ENCODE data around the gene DMD.

The DMD gene

DNA sequence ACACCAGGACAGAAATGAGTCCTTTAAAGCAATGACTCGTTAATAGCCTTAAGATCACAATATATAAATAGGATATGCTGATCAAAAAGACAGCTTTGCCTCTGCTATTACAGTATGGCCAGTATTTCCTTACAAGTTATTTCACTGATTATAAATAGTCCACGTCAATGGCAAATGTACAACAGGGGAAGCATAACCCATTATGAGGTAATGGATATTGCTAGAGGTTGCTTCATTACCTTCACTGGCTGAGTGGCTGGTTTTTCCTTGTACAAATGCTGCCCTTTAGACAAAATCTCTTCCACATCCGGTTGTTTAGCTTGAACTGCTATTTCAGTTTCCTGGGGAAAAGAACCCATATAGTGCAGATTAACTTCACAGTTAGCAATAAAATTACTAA lies 1374.9 kb downstream of the DMD start:
- DNase-seq = no peak

DNA sequence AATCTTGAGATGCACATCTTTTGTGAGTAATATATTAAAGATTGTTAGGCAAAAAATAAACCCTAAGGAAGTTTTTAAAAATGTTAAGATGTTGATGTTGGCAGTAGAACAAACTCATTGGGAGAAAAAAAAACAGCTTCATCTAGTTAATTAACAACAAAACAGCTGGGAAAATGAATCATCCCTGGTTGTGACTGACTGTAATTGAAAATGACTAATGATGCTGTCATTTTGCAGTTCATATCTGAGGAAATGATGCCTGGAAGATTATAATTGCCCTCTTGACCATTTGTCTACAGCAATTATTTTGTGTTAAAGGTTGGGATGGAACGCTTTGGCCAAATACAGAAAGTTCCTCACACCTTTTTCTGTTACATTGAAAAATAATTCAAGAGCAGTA lies 1379.1 kb downstream of the DMD start:
- DNase-seq = no peak

DNA sequence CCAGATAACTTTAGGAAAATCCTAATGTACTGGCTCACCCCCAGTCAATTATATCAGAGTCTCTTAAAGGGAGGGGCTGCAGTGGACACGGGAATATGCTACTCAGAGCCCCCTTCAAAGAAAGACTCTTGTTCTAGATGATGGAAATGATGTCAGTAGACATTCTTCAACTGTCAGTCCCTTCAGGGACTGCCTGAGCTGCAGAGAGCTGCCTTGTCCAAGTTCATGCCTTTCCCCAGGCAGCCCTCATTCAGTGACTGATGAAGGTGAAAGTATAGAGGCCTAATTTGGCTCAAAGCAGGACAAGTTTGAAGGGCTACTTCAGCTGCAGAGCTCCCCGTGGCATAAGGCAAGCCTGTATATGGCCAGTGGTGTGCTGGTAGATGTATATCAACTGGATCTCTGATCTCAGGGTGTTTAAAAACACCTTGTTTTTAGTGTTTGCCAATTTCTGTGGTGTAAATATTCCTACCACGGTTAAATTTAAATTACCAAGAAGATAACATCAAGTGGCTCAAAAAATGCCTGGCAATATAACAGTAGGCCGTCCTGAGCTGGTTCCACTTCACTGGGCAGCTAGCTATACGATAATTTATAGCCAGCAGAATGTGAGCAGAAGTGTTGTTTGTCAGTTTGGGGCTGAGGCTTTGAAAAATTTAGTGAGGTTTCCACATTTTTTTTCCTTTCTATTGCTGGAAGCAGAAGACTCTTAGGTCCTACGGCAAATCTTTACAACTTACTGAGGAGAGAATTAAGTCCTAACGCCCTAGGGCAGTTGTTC lies 1390.7 kb downstream of the DMD start:
- no peak for DNase-seq

DNA sequence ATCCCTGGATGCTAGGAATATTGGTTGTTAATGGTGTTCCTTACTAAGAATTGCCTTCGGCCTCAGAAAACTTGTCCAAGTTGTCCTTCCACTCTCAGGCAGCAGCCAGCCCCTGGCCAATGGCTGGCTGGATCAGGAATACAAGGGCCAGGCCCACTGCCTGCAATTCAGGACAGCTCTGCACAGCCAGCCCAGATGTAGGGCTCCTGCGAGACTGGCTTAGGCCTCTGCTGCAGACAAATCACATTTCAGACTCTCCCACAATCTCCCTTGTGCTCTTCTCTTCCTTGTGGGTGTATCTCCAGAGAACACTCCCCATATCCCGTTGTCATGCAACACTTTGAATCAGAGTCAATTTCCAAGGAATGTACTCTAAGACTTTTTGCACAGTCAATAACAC lies 1391.9 kb downstream of the DMD start:
- DNase-seq = no peak

DNA sequence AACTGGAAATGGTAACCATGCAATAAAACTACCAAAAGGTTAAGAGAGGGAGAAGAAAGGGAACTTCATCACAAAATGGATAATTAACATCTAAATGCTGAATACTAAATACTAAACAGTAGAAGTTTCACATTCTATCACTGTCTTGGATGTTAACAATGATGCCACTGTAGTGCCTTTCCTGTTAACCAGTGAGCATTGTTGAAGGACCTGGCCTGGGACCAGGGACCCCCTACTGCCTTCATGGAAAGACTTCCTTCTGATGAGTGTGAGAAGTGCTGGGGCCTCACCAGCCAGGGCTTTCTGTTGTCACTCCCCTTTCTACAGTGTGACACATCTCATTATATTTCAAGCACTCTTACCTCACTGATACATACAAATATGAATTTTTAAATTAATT lies 1400.2 kb downstream of the DMD start:
- DNase-seq = no peak

DNA sequence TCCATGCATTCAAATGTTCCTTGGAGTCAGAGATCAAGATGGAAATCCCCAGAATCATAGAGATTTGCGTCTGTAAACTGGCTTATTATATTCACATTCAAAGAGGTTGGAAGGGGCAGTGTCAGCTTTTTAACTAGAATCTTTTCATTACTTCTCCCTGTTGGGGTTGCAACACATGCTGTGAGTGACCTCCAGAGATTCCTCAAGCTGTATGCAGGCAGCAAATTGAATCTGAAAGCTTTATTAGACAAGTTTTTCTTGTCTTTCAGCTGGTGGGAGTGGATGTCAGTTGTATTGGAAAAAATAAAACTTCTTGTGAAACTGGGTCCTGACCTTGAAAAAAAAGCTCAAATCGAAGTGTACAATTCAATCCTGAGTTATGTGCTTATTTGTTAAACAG lies 1403.0 kb downstream of the DMD start:
- DNase-seq = no peak

DNA sequence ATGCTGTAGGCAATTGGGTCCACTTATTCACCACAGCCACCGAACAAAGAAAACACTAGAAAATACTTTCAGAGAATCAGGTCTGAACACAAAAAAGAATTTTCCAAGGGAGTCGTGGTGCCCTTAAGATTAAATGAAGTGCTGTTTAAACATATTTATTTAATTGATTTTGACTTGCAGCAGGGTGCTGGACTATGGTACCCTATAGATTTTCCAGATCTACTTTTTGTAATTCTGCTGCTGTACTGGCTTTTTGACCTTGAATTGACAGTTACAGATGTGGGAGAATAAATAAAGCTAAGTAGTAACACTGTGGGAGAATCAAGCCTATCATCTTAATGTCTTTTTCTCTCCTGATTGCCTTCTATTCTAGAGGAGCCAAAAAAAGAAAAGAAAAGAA lies 1404.2 kb downstream of the DMD start:
- DNase-seq = no peak

DNA sequence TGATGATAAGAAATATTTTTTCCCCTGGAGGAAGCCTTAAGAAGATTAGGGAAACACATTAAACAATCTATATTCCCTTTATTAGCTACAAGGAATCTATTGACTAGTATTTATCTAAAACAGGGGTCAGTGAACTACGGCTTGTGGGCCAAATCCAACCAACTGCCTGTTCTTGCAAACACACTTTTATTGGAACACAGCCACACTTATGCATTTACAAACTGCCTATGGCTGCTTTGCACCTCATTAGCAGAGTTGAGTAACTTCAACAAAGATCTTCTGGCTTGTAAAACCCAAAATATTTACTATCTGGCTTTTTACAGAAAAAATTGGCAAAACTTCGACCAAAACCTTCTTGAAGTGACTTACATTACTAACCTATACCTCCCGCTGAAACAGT lies 1405.6 kb downstream of the DMD start:
- no peak for DNase-seq

DNA sequence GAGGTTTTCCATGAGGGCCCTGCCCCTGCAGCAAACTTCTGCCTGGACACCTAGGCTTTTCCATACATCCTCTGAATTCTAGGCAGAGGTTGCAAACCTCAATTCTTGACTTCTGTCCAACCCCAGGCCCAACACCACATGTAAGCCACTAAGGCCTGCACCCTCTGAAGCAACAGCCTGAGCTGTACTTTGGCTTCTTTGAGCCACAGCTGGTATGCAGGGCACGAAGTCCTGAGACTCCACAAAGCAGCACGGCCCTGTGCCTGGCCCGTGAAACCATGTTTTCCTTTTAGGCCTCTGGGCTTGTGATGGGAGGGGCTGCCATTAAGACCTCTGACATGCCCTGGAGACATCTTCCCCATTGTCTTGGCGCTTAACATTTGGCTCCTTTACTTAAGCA lies 1411.1 kb downstream of the DMD start:
- no peak for DNase-seq

DNA sequence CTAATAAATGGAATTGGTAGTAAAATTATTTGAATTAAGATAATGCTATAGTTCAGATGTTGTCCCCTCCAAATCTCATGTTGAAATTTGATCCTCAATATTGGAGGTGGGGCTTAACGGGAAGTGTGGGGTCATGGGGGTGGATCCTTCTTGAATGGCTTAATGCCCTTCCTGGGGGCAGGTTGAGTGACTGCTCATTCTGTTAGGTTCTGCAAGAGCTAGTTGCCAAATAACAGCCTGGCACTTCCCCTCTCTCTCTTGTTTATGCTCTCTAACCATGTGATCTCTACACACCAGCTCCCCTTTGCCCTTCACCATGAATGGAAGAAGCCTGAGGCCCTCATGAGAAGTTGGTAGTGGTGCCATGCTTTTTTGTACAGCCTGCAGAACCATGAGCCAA lies 1414.7 kb downstream of the DMD start:
- DNase-seq = no peak

DNA sequence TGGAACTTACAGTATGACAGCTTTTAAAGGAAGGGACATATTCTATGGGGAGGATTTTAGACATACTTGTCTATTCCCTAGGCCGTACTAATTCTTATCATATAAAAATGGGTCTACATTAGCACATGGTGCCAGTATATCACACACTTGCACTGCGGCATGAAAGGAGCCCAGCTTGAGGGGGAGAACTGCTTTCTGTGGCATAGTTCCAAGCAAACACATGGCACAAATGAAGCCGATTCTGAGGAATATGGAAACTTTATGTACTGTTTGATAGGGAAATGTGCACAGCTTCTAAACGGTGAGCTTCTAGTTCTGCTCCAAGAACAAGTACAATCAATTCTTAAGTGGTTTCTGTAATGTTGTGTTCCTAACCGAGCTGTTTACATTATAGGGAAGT lies 1463.9 kb downstream of the DMD start:
- DNase-seq = no peak

DNA sequence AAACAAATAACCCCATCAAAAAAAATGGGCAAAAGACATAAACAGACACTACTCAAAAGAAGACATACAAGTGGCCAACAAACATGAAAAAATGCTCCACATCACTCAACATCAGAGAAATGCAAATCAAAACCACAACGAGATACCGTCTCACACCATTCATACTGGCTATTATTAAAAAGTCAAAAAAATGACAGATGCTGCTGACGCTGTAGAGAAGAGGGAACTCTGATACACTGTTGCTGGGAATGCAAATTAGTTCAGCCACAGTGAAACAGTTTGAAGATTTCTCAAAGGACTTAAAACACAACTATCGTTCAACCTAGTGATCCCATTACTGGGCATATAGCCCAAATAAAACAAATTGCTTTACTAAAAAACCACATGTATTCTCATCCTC lies 1468.3 kb downstream of the DMD start:
- no peak for DNase-seq

DNA sequence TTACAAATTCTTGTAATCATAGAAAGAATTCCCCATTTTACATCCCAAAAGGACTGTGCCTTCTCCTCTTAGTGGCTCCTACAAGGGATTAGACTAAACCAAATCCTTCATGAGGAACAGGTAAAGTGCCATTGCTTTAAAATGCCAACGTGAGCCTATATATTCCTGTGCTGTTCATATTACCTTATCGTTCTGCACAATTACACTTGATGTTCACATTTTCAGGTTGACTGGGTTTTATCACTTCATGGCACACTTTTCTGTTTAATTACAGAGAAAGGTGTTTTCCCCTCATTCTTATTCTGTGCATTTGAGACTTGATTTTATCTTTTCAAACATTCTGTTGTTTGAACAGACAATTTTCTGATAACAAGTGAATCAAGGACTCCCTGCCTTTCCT lies 1493.9 kb downstream of the DMD start:
- DNase-seq = no peak

DNA sequence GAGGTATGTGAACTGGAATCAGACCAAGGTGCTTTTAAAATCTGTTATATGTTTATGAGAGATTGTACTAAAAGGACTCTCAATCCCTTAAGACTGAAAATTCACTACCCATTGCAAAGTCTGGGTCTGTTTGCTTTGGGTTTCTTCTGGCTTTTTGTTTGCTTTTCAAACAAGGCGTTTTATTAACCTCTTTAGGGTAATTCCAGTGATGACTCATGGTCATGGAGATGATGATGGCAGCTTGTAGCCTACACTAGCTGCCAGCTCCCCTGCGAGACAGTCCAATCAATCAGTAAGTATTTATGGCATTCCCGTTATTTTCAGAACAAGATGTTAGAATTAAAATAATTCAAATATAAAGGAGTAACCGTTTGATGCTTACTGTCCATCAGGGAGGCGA lies 1495.7 kb downstream of the DMD start:
- no peak for DNase-seq

DNA sequence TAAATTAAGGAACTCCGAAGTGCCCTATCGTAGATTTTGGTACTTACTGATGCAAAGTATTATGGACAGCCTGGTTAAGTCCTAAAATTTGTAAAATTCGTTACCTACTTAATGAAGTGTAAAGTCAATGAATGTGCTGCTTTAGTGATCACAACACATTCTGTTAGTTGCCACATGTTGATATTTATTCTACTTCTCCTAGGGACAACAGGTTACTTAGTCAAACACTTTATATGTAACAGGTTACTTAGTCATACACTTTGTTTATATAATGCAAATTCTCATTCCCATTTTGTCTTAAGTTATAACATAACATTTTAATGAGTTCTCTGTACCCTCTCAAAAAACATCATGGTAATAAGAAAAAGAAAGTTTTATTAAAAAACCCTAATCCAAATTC lies 1496.6 kb downstream of the DMD start:
- DNase-seq = no peak

DNA sequence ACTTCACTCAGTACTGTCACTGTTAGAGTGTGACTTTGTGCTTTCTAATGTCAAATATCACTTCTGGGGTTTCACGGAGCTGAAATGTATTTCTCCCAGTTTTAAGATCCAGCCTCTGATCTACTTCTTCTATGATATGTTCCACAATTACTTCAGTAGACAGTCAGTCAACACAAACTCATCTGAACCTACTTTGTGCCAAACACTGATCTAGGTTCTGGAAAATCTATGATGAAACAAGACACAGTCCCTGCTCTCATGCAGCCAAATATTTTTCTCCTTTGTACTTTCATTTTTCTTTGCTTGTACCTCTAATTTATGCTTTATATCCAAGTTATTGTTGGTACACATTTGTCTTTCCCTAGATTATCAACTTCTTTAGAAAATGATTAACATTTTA lies 1498.2 kb downstream of the DMD start:
- no peak for DNase-seq

DNA sequence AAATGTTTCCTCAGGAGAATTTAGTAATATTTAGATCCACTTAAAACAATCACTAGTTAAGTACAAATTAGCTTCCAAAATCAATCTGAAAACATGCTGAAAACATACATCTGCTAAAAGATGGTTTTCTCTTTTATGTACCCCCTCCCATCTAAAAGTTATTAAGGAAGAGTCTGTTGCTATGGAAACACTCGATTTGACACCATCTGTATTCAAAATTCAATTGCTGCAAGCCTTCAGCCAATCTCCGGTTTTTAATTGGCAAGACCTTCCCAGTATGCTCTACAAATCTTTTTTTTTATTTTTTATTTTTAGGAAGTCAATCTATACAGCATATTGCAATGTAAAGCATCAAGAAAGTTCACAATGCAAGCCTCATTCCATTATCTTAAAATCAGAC lies 1500.2 kb downstream of the DMD start:
- no peak for DNase-seq

DNA sequence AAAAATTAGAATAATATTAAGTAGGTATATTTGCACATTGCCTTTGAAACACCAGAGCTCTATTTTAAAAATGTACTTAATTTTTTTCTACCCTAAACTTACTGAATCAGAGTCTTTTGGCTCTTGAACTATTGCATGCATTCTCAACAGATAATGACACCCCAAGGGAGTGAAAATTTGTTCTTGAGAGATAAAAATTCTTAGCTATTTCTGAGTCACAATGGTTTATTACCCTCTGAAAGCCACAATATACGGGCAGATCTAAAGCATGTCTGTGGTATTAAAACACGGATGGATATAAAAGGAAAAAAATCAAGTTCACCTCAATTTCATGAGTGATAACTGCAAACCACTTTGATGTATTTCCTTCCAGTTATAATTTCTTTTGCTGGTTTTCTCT lies 1503.2 kb downstream of the DMD start:
- DNase-seq = no peak

DNA sequence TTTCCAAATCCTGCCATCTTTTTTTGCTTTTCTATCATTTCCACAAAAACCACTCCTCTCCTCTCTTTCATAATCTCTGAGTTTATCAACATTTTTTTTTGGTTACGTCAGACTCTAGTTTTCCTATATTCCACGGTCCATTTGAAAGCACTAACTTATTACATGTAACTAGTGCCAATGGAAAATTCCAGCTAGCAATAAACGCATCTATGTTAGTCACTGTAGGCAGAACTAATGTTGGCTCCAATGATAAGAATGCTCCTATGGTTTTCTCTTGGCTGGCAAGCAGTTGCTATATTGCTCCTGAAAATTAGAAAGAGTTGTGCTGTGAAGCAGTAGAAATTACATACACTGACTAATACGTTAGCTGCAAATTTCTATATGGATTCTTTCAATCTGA lies 1504.9 kb downstream of the DMD start:
- DNase-seq = no peak

DNA sequence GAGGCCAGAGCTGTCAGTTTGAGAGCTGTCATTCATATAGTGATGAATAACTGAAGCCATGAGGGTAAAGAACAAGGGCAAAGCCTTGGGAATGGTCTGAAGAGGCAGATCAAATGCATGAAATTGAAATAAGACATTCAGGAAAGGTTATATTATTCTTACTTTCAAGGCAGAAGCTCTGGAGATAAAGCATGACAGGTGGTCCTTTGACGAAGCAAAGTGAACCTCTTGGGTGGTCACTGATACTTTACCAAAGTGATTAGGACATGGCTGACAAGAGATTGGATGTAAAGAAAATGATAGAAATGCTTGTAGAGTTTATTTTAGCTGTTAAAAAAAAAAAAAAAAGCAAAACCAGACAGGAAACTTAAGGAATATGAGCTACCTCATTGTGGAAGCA lies 1505.5 kb downstream of the DMD start:
- DNase-seq = no peak

DNA sequence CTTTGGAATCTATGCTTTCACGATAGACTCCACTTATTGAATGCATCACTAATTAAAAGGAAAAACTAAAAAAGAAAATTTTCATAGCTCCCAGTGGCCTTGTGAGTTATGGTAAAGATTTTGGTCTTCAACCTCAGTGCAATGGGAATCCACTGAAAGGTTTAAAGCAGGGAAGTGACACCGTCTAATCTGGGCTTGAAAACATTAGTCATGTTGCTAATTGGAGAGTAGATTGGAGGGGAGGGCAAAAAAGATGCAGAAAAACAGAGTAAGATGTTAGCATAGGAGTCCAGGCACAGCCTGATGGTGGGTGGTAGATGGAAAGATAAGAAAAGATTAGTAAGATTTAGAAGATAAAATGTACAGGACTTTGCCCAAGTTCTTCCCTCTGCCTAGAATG lies 1506.4 kb downstream of the DMD start:
- no peak for DNase-seq

DNA sequence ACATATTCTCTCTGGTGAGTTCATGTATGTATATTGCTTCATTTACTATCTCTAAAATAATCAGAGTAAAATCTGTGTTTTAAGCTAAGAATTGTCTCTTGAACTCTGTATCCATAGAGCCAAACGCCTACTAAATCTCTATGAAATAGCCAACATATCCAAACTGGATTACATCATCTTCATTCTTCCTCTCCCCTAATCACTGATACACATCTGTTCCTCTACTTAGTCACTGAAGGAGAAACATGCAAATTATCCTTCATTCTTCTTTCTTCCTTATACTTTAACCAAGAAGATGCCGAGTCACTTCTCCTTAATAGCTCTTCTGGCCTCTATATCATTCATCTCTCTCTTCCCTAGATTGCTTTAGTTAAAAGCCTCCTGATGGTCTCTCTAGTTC lies 1509.1 kb downstream of the DMD start:
- no peak for DNase-seq

DNA sequence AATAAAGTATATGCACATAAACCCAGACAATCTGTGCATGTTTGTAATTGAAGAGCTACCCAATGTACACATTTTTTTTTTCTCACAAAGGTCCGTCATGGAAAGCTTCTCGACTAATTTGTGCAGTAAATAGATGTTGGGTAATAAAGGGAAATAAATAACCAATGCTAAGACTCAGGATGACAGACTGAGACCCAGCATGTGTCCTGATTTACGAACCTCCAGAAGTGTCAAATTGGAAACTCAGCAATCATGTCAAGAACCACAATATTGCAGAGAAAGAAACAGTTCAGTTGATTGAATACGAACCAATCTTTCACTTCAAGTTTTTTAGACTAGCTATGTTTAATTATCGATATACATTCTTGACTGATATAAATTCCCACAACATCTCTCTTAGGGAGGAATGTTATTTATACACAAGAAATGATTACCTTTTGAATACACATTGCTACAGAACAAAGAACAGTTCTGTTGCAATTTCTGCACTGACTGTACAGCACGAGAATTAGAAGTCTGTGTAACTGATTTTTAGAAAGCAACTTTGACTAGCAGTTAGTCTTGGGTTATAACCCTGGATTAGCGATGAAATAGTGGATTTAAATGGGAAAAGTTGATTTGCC lies 1513.9 kb downstream of the DMD start:
- DNase-seq = no peak

DNA sequence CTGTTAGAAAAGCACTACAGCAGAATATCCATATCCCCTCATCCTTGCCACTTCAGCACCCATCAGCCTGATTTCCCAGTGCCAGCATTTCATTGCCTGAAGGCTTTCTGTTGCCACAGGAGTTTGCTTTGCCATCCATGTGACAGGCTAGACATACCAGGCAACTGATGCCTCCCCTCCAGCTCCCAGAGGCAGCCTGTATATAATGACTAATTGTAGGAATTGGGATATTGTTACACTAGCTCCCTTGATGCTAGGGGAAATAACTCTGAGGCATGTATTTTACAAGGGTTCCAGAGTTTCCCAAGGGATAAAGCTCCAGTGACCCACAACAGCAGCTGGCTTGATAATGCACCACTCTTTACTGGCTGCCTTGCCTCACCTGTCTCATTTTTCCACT lies 1531.5 kb downstream of the DMD start:
- DNase-seq = no peak

DNA sequence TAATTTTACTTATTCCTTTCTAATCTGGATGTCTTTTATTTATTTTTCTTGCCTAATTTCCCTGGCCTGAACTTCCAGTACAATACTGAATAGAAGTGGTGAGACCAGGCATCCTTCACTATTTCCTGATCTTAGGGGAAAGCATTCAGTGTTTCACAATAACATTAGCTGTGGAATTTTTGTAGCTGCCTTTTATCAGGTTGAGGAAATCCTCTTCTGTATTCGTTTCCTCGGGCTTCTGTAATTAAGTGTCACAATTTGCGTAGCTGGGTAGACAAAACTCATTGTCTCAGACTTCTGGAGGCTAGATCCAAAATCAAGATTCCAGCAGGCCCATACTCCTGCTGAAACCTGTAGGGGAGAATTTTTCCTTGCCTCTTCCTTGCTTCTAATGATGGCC lies 1541.1 kb downstream of the DMD start:
- DNase-seq = no peak
